Large intestine (tissue), 3 donors: ENCODE data around the gene ACVRL1. TPM values are rescaled to one million over a fixed set of nuclear protein-coding genes. Genes with fewer than 3 reads are reported as not detected.

ENCODE experiments used
- DNase-seq, 2 donors: peaks; one replicate each; pipeline versions ENCODE4 v3.0.0 to v3.0.0-alpha.2; 2013
- H3K27ac ChIP-seq: one replicate; pipeline ENCODE4 v1.5.1; 2013; ENCODE audit warnings: low read length
- H3K27me3 ChIP-seq: 2 replicates; pipeline ENCODE4 v1.6.1; 2013; ENCODE audit warnings: low read length; ENCODE audit not compliant: control insufficient read depth, insufficient read depth
- H3K36me3 ChIP-seq: 2 replicates; pipeline ENCODE4 v1.6.1; 2013; ENCODE audit warnings: low read length; ENCODE audit not compliant: control insufficient read depth, insufficient read depth
- H3K4me1 ChIP-seq: one replicate; pipeline ENCODE4 v1.6.1; 2013; ENCODE audit warnings: low read length; ENCODE audit not compliant: control insufficient read depth, insufficient read depth
- H3K4me3 ChIP-seq: one replicate; pipeline ENCODE4 v1.5.1; 2013; ENCODE audit warnings: low read length
- H3K9me3 ChIP-seq: one replicate; pipeline ENCODE4 v1.6.1; 2013; ENCODE audit warnings: mild to moderate bottlenecking, low read depth, low read length, moderate library complexity; ENCODE audit not compliant: control insufficient read depth
- WGBS: methylation state at CpG from one replicate; pipeline ENCODE4 v1.1.5; 2013; ENCODE audit warnings: low lambda C conversion rate; ENCODE audit not compliant: insufficient coverage; 5-methylcytosine and 5-hydroxymethylcytosine counted together
- polyA plus RNA-seq: library from polyadenylated mRNA; unstranded; fragments of 120-200 nt; gene quantifications from one replicate; pipeline ENCODE4 v1.2.1, GENCODE V29; 2013

Gene ACVRL1
- polyA plus RNA-seq, 1 donor, result 17.7 TPM

DNA sequence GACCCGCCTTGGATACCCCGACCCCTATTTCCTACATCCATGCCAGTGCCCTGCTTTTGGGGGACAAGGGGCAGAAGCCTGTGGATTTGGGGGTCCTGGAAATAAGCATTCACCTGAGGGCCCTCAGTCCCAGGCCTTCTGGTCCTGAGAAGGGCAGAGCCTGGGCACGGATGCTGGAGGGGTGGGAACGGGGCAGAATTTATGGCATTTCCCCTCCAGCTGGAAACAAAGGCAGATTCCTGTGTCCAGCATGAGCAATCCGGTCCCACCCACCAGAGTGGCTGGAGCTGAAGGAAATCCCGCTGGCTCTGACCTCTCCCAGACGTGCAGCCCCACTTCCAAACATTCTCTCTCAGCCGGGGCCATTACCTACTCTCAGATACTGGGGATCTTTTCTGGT is 10.1 kb upstream of the ACVRL1 start:
- no CpG with 5 or more reads among the region's 8 CpGs for WGBS
- no peak overlapping the region for H3K27ac ChIP-seq

DNA sequence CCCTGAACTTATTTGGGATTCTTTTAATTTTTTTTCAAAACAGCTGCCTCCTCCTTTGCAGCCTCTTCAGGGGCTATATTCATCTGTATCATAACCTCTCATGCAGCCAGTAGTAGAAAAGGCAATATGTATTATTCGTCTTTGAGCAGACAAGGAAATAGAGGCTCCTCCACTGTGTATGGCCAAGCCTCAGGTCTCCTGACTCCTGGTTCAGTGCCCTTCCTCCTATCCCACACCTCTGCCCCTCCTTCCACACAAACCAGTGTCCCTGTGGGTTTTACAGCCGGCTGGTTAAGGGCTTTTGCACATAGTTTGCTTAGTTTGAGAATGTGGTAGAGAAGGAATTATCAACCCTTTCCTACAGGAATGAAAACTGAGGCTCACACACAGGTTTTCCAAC is 8.8 kb upstream of the ACVRL1 start:
- H3K9me3 ChIP-seq, result peaks cover 3% of the 10 kb centered on the region
- H3K4me3 ChIP-seq, result no peak overlapping the region
- H3K27me3 ChIP-seq, result no peaks in the 10 kb centered on the region
- no peak for DNase-seq
- no CpG with 5 or more reads among the region's 2 CpGs for WGBS
- H3K27ac ChIP-seq, result no peak overlapping the region
- peaks cover 7% of the 10 kb centered on the region for H3K4me1 ChIP-seq
- no peaks in the 10 kb centered on the region for H3K36me3 ChIP-seq

More for the DNA sequence above, 10.1 kb upstream of the ACVRL1 start:
- no peak for DNase-seq
- Histone ChIP-seq H3K9me3 (no peaks in the 10 kb centered on the region), H3K36me3 (no peaks in the 10 kb centered on the region), H3K27me3 (no peaks in the 10 kb centered on the region), H3K4me1 (peaks cover 7% of the 10 kb centered on the region), H3K4me3 (no peak overlapping the region)

DNA sequence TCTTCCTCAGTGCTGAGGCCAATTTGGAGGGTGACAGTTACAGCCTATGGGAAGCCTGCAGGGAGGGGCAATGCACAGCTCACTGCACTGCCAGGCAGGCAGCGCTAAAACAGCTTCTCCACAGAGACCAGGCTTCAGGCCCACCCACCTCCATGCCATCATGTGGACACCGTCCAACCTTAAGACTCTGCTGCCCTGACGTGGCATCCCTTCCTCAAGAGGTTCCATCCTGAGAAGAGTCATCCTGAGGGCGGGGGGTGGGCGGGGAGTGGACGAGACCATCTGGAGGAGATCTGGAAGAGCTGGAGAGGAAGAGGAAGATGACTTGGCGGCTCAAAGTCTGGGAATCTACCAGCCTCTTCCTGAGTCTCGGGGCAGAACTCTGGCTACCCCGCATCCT is 8.4 kb upstream of the ACVRL1 start:
- no peaks in the 10 kb centered on the region for H3K36me3 ChIP-seq
- H3K9me3 ChIP-seq, result peaks cover 3% of the 10 kb centered on the region
- no peaks in the 10 kb centered on the region for H3K27me3 ChIP-seq
- peaks cover 7% of the 10 kb centered on the region for H3K4me1 ChIP-seq
- DNase-seq, result no peak
- no peak overlapping the region for H3K27ac ChIP-seq
- H3K4me3 ChIP-seq, result no peak overlapping the region
- no CpG with 5 or more reads among the region's 9 CpGs for WGBS

DNA sequence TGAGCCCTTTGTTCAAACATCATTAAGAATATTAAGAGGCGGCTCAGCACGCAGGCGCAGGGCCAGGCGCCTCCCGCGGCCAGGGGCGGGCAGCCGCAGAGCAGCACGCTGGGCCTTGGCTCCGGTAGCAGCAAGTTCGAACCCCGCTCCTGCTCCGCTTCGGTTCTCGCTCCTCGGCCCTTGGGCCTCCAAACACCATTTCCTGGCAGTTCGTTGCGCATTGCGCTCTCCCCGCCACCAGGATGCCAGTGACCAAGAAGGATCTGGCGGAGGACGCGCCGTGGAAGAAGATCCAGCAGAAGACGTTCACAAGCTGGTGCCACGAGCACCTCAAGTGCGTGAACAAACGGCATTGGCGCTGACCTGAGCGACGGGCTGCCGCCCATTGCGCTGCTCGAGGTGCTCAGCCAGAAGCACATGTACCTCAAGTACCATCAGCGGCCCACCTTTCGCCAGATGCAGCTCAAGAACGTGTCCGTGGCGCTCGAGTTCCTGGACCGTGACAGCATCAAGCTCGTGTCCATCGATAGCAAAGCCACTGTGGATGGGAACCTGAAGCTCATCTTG is 6.9 kb upstream of the ACVRL1 start:
- DNase-seq, result no peak
- Histone ChIP-seq H3K4me1 (peaks cover 9% of the 10 kb centered on the region), H3K4me3 (no peak overlapping the region), H3K27me3 (no peaks in the 10 kb centered on the region), H3K36me3 (no peaks in the 10 kb centered on the region), H3K9me3 (peaks cover 3% of the 10 kb centered on the region), H3K27ac (no peak overlapping the region)
- no CpG with 5 or more reads among the region's 43 CpGs for WGBS

DNA sequence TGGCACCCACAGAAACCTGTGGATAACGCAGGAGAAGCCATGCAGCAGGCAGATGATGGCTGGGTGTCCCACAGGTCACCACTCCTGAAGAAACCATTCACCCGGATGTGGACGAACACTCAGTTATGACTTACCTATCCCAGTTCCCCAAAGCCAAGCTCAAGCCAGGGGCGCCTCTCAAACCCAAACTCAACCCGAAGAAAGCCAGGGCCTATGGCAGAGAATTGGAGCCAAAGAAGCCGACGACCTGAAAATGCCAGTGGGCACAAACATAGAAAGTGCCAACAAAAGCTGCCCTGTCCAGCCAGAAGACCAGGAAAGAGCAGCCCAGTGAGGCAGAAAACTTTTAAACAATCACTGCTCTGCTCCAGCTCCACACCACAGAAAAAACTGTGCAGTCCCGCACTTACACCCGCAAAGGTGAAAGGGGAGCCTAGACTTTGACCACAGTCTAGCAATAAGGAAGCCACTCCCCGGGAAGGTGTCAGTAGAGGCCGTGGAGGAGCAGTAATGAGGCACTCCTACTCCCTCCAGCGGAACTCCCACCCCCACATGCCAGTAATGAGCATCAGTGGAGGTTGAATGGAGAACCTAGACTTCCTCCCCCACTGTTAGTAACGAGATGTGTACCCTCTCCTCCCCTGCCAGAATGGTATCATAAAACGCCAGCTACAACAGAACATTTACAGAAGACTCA is 6.0 kb upstream of the ACVRL1 start:
- H3K27me3 ChIP-seq, result no peaks in the 10 kb centered on the region
- H3K4me1 ChIP-seq, result peaks cover 16% of the 10 kb centered on the region
- no CpG with 5 or more reads among the region's 14 CpGs for WGBS
- no peak overlapping the region for H3K27ac ChIP-seq
- no peak overlapping the region for H3K4me3 ChIP-seq
- peak; percentile 64 to 81 for DNase-seq
- no peaks in the 10 kb centered on the region for H3K36me3 ChIP-seq
- peaks cover 3% of the 10 kb centered on the region for H3K9me3 ChIP-seq

DNA sequence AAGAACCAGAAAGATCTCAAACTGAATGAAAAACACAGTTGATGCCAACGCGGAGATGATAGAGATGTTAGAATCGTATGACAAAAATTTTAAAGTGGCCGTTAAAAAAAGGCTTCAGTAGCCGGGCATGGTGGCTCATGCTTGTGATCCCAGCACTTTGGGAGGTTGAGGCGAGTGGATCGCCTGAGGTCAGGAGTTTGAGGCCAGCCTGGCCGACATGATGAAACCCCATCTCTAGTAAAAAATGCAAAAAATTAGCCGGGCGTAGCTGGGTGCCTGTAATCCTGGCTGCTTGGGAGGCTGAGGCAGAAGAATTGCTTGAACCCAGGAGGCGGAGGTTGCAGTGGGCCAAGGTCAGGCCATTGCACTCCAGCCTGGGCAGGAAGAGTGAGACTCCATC is 5.4 kb upstream of the ACVRL1 start:
- no peak overlapping the region for H3K27ac ChIP-seq
- H3K4me3 ChIP-seq, result no peak overlapping the region
- H3K9me3 ChIP-seq, result peaks cover 3% of the 10 kb centered on the region
- peaks cover 19% of the 10 kb centered on the region for H3K4me1 ChIP-seq
- WGBS, result 100% methylated on average over 4 of the region's 11 CpGs
- no peak for DNase-seq
- H3K27me3 ChIP-seq, result no peaks in the 10 kb centered on the region
- H3K36me3 ChIP-seq, result no peaks in the 10 kb centered on the region

DNA sequence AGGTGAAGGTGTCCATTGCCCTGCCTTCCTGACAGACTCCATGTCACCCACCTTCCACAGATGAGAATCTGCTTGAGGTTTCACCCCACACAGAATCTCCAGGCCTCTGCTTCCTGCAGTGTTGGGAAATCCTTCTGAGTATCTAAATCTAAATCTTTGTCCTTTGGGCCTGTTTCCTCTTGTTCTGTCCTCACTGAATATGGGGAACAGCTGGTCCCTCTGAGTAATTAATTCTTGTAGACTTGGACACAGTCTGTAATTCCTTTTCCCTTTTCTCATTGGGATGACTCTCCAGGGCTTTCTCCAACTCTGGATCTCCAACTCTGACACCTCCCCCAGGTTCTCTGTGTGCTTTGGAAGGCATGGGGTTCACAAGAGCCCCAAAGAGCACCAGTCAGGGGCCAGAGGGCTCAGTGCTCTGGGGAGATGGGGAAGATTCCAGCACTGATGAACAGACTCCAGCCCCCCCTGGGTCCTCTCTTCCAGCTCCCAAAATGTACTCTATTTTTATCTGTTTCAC is 2.3 kb upstream of the ACVRL1 start:
- H3K27ac ChIP-seq, result peak overlapping the region; percentile 55
- H3K4me1 ChIP-seq, result peaks cover 19% of the 10 kb centered on the region
- no peak for DNase-seq
- H3K4me3 ChIP-seq, result no peak overlapping the region
- H3K9me3 ChIP-seq, result peaks cover 3% of the 10 kb centered on the region
- peaks cover 11% of the 10 kb centered on the region for H3K27me3 ChIP-seq
- H3K36me3 ChIP-seq, result no peaks in the 10 kb centered on the region

DNA sequence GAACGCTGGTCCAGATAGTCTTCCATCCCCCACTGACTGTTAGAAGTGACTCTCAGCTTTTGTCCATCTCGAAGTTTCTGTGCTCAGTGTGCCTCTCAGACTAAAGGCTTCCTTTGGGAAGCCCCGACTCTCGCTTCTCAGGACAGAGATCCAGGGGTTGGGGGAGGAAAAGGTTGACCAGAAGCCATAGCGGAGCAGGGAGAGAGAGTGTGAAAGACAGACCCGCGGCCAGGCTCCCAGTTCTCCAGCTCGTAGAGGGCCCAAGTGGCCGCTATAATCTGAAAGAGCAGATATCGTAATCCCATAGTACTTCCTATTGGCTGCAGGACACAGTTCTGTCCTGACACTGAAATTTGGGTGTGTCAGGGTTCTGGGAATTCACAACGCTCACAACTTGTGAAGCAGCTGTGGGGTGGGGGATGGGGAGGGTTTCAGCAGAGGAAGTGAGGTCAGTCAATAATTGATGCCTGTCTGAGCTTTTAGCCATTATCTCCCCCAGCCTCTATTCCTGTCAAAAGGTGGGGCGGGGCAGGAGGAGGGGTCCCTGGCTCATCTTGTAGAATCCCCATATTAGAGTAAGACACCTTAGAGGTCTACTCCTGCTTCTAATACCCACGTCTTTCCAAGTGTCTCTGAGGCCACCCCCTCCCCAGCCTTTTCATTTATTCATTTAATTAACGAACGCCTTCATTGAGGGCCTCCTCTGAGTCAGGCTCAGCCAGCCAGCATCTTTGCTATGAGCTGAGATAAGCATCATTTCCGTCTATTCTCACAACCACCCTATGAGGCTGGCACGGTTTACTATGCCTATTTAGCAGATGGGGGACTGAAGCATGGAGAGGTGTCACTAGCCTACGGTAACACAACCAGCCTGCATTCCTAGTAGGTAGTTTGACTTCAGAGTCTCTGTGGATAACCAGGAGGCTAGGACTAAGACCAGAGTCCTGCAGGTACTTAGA is 1.6 kb upstream of the ACVRL1 start:
- Histone ChIP-seq H3K36me3 (no peaks in the 10 kb centered on the region), H3K9me3 (peaks cover 3% of the 10 kb centered on the region), H3K4me3 (no peak overlapping the region), H3K27me3 (peaks cover 11% of the 10 kb centered on the region), H3K4me1 (peaks cover 19% of the 10 kb centered on the region), H3K27ac (peak overlapping the region; percentile 55)
- DNase-seq, result peak; percentile 61 to 64
- WGBS, result 33% methylated on average over 1 of the region's 18 CpGs

DNA sequence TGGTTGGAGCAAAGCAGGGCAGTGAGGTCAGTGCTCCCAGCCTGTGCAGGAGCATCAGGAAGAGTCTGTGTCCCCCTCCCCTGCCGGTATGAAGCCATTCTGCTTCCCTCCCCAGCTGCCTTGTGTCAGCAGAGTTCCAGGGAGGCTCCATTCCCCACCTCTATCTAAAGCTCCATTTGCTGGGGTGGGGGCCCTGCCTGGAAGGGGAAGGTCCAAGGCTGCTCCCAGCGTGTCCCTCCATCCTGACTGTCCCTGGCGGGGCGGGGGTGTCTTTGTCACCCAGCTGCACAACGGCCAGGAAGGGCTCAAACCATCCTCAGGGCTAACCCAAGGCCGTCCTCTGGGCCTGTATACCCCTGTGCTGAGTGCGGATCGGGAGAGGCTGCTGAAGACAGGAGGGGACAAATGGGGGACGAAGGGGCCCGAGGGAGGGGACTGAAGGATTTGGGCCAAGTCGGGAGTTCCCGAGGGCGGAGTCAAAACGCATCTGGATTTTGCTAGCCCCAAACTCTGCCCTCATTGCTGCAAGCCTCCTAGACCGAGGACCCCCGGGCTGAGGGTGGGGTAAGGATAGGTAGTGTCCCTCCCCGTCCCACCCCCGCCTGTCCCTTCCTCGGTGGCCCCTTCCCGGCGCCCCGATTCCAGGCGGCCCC is 748 bp upstream of the ACVRL1 start:
- H3K4me1 ChIP-seq, result peaks cover 13% of the 10 kb centered on the region
- no peaks in the 10 kb centered on the region for H3K36me3 ChIP-seq
- no peak for DNase-seq
- H3K27ac ChIP-seq, result peak overlapping the region; percentile 55
- peaks cover 11% of the 10 kb centered on the region for H3K27me3 ChIP-seq
- peak overlapping the region; percentile 38 for H3K4me3 ChIP-seq
- no CpG with 5 or more reads among the region's 23 CpGs for WGBS
- peaks cover 3% of the 10 kb centered on the region for H3K9me3 ChIP-seq

DNA sequence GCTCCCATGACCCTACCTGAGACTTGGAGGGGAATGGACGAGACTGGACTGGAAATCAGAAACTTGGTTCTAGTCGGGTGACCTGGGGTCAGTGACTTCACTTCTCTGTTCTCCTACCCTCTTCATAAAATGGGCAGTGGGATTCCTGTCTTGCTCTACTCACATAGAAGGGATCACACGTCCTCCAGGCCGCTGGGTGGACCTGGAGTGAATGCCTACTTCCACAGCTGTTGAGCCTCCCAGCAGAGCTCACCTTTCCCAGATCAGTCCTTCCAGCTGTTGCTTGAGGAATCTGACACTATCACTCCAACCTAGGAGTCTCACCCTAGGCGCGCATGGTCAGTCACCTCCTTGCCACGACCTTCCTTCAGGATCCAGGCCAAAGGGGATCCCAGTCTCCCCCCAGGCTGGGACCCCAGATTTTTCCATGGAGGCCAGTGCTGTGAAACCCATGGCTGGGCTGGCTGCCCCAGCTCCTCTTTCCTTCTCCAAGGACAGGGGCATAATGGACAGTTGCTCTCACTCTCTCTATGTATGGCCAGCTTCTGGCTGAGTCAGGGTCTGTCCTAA is 637 bp downstream of the ACVRL1 start:
- DNase-seq, result no peak
- peaks cover 12% of the 10 kb centered on the region for H3K4me1 ChIP-seq
- peak overlapping the region; percentile 35 for H3K4me3 ChIP-seq
- WGBS, result no CpG with 5 or more reads among the region's 7 CpGs
- H3K36me3 ChIP-seq, result no peaks in the 10 kb centered on the region
- no peaks in the 10 kb centered on the region for H3K9me3 ChIP-seq
- H3K27me3 ChIP-seq, result peaks cover 11% of the 10 kb centered on the region
- H3K27ac ChIP-seq, result peak overlapping the region; percentile 18
